Prostate gland (tissue), 2 donors: ENCODE data around the gene PELO.

Source experiments
- CTCF ChIP-seq, 4 experiments: fragments of 200-600 bp in 2 of 4; fragments of 450-650 bp in 2 of 4; sonication (generic) in 2 of 4; IDR thresholded peaks; 1 replicate in 3 of 4; 2 replicates in 1 of 4; pipeline ENCODE4 v1.5.1; 2016 to 2019; ENCODE audit warnings: antibody characterized with exemption in 4 of 4, mild to moderate bottlenecking in 2 of 4, moderate library complexity in 2 of 4
- POLR2A ChIP-seq: fragments of 450-650 bp; IDR thresholded peaks from one replicate; pipeline ENCODE4 v1.6.1; 2016; ENCODE audit warnings: antibody characterized with exemption, mild to moderate bottlenecking

- TF ChIP-seq CTCF (IDR thresholded peaks at IDR 0.05) (no peak), POLR2A (no peak)
These were observed 20.4 kb upstream of the PELO start for GRCh38 chr5:52767217-52767743.
